Kidney (tissue), 14 donors: Measurements from ENCODE around the gene PRKD2. TPM values are rescaled to one million over a fixed set of nuclear protein-coding genes. Genes with fewer than 3 reads are reported as not detected.

Source experiments
- DNase-seq, 5 donors: peaks; one replicate each; pipeline ENCODE4 v3.0.0-alpha.2; 2013 to 2020
- FAIRE-seq: peaks from 2 replicates; lab custom pipeline; 2012; peaks lifted over from hg19 to GRCh38; lab: Jason Lieb, UNC
- H3K27ac ChIP-seq, 2 donors: one replicate each; pipeline ENCODE4 v1.7.0; 2013; ENCODE audit warnings: low read depth in 2 of 2, low read length in 2 of 2, inconsistent platforms in 1 of 2
- H3K27me3 ChIP-seq: one replicate; pipeline ENCODE4 v1.7.1; 2013; ENCODE audit warnings: low read length, inconsistent platforms; ENCODE audit not compliant: control insufficient read depth, insufficient read depth
- H3K36me3 ChIP-seq, 3 donors: one replicate each; pipeline versions ENCODE4 v1.7.0 to v1.7.1; 2013; ENCODE audit warnings: low read length in 3 of 3, control low read depth in 1 of 3, inconsistent platforms in 1 of 3; ENCODE audit not compliant: insufficient read depth in 3 of 3, control insufficient read depth in 2 of 3
- H3K4me1 ChIP-seq, 3 donors: one replicate each; pipeline versions ENCODE4 v1.7.0 to v1.7.1; 2013; ENCODE audit warnings: low read length in 3 of 3, inconsistent platforms in 1 of 3, low read depth in 1 of 3; ENCODE audit not compliant: control insufficient read depth in 2 of 3, insufficient read depth in 2 of 3
- H3K4me3 ChIP-seq, 3 donors: one replicate each; pipeline versions ENCODE4 v1.7.0 to v1.8.1; 2013; ENCODE audit warnings: low read length in 3 of 3, control low read depth in 1 of 3, inconsistent platforms in 1 of 3
- H3K9ac ChIP-seq, 3 donors: one replicate each; pipeline versions ENCODE4 v1.7.0 to v1.7.1; 2013; ENCODE audit warnings: low read length in 3 of 3, control low read depth in 1 of 3, inconsistent platforms in 1 of 3
- H3K9me3 ChIP-seq, 3 donors: one replicate each; pipeline versions ENCODE4 v1.7.0 to v1.7.1; 2013; ENCODE audit warnings: low read length in 3 of 3, control low read depth in 1 of 3, inconsistent platforms in 1 of 3; ENCODE audit not compliant: control insufficient read depth in 2 of 3, insufficient read depth in 1 of 3
- CTCF ChIP-seq: IDR thresholded peaks from 3 replicates; pipeline ENCODE4 v1.5.1; 2012; ENCODE audit warnings: mild to moderate bottlenecking, moderate library complexity, borderline replicate concordance; ENCODE audit not compliant: insufficient read depth; ENCODE audit errors: extremely low read depth
- intact Hi-C: fragments of 100-400 bp; cut with DNase I; formaldehyde crosslinking; loops from one replicate; pipeline ENCODE4 v1.11.1; 2022
- polyA plus RNA-seq: library from polyadenylated mRNA; stranded (reverse); fragments of 350-450 nt; fragmentation: Illumina TruSeq; extraction: RNeasy Lipid Tissue Mini Kit (QIAGEN cat#74804); gene quantifications from one replicate; pipeline ENCODE4 v1.2.3, GENCODE V29; 2014; ENCODE audit warnings: low read depth, low replicate concordance; ENCODE audit not compliant: insufficient read depth
- total RNA-seq: library from RNA; stranded (reverse); fragmentation: NEBNext Ultra II Directional; extraction: Animal tissue kit (Norgen Biotek cat#: 25700); gene quantifications from one replicate; pipeline ENCODE4 v1.2.1, GENCODE V29; 2021
- donor health status: control.
- donor health status: control.
- donor health status: control.
- donor health status: control.
- donor health status: control.
- donor health status: DM: yes; HTN: yes; CAD: no.
- donor health status: Normal renal cell carcinoma (clear cell type).

Gene PRKD2
- total and polyA plus RNA-seq, 2 donors from 2014 or later = 26.7 to 69.8 TPM

DNA sequence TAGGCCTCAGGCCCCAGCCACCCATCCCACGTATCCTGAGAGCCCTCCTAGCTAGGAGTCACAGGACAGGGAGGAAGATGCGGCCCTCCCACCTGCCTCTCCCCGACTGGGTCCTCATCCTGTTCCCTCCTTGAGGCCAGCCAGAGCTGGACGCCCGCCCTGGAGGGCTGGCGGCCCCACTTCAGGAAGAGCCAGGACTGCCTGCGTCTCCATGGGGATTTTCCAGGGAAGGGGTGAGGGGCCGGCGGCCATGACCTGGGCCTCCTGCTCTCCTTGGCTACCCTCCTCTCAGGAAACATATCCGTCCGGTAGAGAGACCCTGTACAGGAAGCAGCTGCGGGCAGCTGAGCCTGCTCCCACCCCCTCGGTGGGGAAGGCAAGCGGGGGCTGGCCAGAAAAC lies 11.3 kb upstream of the PRKD2 start:
- Histone ChIP-seq H3K27me3 (no peaks in the 10 kb centered on the region), H3K9ac (peak overlapping the region in 1 of 3 donors; percentile 26), H3K36me3 (peaks cover 0 to 64% (median 35%) of the 10 kb centered on the region in 3 donors), H3K27ac (no peak overlapping the region), H3K4me3 (no peak overlapping the region), H3K9me3 (no peaks in the 10 kb centered on the region), H3K4me1 (peaks cover 0 to 10% (median 0%) of the 10 kb centered on the region in 3 donors)
- no peak for TF ChIP-seq CTCF
- DNase-seq (peak in 3 of 5 donors; percentile 41 to 77 (median 62)), FAIRE-seq (no peak)
- intact Hi-C loops = no loop called here

DNA sequence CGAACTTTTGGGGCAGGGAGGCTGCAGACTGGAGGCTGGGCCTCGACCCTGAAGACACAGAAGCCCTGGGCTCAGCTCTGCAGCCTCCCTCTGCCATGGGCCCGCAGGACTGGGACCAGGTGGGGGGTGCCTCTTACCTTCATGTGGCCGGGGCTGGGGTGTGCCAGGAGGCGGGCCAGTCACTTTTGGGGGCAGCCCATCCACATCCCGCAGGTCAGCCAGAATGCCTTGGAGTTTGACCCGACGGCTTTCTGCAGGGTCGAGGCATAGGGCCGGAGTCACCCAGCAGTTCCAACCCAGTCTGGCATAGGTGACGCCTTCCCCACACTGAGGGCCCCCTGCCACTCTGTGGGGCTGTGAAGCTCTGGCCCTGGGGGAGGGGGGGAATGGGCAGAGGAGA lies 10.8 kb upstream of the PRKD2 start:
- intact Hi-C loops = no loop called here
- DNase-seq = peak in 2 of 5 donors; percentile 39 to 78
- H3K27me3 ChIP-seq = no peaks in the 10 kb centered on the region
- no peak for TF ChIP-seq CTCF
- no peak for FAIRE-seq
- H3K9ac ChIP-seq = no peak overlapping the region
- peaks cover 0 to 61% (median 38%) of the 10 kb centered on the region in 3 donors for H3K36me3 ChIP-seq
- H3K27ac ChIP-seq = peak overlapping the region in 1 of 2 donors; percentile 9
- no peak overlapping the region for H3K4me3 ChIP-seq
- no peaks in the 10 kb centered on the region for H3K9me3 ChIP-seq
- H3K4me1 ChIP-seq = peaks cover 0 to 10% (median 0%) of the 10 kb centered on the region in 3 donors

GRCh38 chr19:46726971-46727501 lies 10.1 kb upstream of the PRKD2 start:
- FAIRE-seq (no peak), DNase-seq (peak in 3 of 5 donors; percentile 42 to 77 (median 72))
- no peak for TF ChIP-seq CTCF
- no peaks in the 10 kb centered on the region for H3K27me3 ChIP-seq
- peaks cover 0 to 10% (median 0%) of the 10 kb centered on the region in 3 donors for H3K4me1 ChIP-seq
- peak overlapping the region in 1 of 2 donors; percentile 9 for H3K27ac ChIP-seq
- intact Hi-C loops = no loop called here
- no peaks in the 10 kb centered on the region for H3K9me3 ChIP-seq
- no peak overlapping the region for H3K4me3 ChIP-seq
- H3K9ac ChIP-seq = no peak overlapping the region
- H3K36me3 ChIP-seq = peaks cover 0 to 59% (median 37%) of the 10 kb centered on the region in 3 donors
